HepG2 (cell line): ENCODE data around the gene RCC1. TPM values are rescaled to one million over a fixed set of nuclear protein-coding genes. Genes with fewer than 3 reads are reported as not detected.

Source experiments
- ATF3 ChIP-seq: sonication (generic); formaldehyde crosslinking; IDR thresholded peaks from 2 replicates; pipeline ENCODE4 v1.4.0; 2020; ENCODE audit warnings: missing genetic modification reagents
- CBX5 ChIP-seq: sonication (generic); formaldehyde crosslinking; IDR thresholded peaks from 2 replicates; pipeline ENCODE4 v1.4.0; 2020; ENCODE audit warnings: missing genetic modification reagents, borderline replicate concordance
- GATAD2A ChIP-seq: IDR thresholded peaks from 2 replicates; pipeline ENCODE4 v1.6.1; 2016
- HBP1 ChIP-seq: IDR thresholded peaks from 2 replicates; pipeline ENCODE4 v1.6.1; 2016; ENCODE audit warnings: low read depth, control low read depth
- IRF1 ChIP-seq: sonication (generic); formaldehyde crosslinking; IDR thresholded peaks from 2 replicates; pipeline ENCODE4 v1.4.0; 2020; ENCODE audit warnings: low read depth, mild to moderate bottlenecking, missing genetic modification reagents
- JUN ChIP-seq: sonication (generic); formaldehyde crosslinking; IDR thresholded peaks from 2 replicates; pipeline ENCODE4 v1.4.0; 2020; ENCODE audit warnings: mild to moderate bottlenecking, missing genetic modification reagents
- MYNN ChIP-seq: sonication (generic); formaldehyde crosslinking; IDR thresholded peaks from 2 replicates; pipeline ENCODE4 v1.4.0; 2020; ENCODE audit warnings: mild to moderate bottlenecking, low read depth, missing genetic modification reagents
- RERE ChIP-seq: IDR thresholded peaks from 2 replicates; pipeline ENCODE4 v1.6.1; 2016; ENCODE audit warnings: low read depth, missing genetic modification reagents, missing compliant biosample characterization
- SPEN ChIP-seq: sonication (generic); formaldehyde crosslinking; IDR thresholded peaks from 2 replicates; pipeline ENCODE4 v1.5.1; 2020; ENCODE audit warnings: low read depth, mild to moderate bottlenecking, missing genetic modification reagents
- TEF ChIP-seq: sonication (generic); formaldehyde crosslinking; IDR thresholded peaks from 2 replicates; pipeline ENCODE4 v1.5.0; 2020; ENCODE audit warnings: missing genetic modification reagents
- ZBTB20 ChIP-seq: sonication (generic); formaldehyde crosslinking; IDR thresholded peaks from 2 replicates; pipeline ENCODE4 v1.8.1; 2023; ENCODE audit warnings: missing genetic modification reagents, low read depth, mild to moderate bottlenecking, borderline replicate concordance
- ZC3H13 ChIP-seq: sonication (generic); formaldehyde crosslinking; IDR thresholded peaks from 2 replicates; pipeline ENCODE4 v1.8.1; 2023; ENCODE audit warnings: mild to moderate bottlenecking, missing genetic modification reagents, moderate library complexity
- ZNF496 ChIP-seq: sonication (generic); formaldehyde crosslinking; IDR thresholded peaks from 2 replicates; pipeline ENCODE4 v1.8.1; 2023; ENCODE audit warnings: mild to moderate bottlenecking, moderate library complexity, missing genetic modification reagents; ENCODE audit not compliant: insufficient replicate concordance
- ZNF513 ChIP-seq: sonication (generic); formaldehyde crosslinking; conservative IDR thresholded peaks from 2 replicates; pipeline ENCODE4 v1.5.0; 2020; ENCODE audit warnings: missing genetic modification reagents
- ZNF530 ChIP-seq: sonication (generic); formaldehyde crosslinking; IDR thresholded peaks from 2 replicates; pipeline ENCODE4 v1.5.0; 2020; ENCODE audit warnings: low read depth, mild to moderate bottlenecking, missing genetic modification reagents
- ZNF607 ChIP-seq: sonication (generic); formaldehyde crosslinking; IDR thresholded peaks from 2 replicates; pipeline ENCODE4 v1.5.1; 2020; ENCODE audit warnings: missing genetic modification reagents, mild to moderate bottlenecking, borderline replicate concordance
- ZNF720 ChIP-seq: sonication (generic); formaldehyde crosslinking; IDR thresholded peaks from 2 replicates; pipeline ENCODE4 v1.4.0; 2020; ENCODE audit warnings: missing genetic modification reagents
- ZNF761 ChIP-seq: sonication (generic); formaldehyde crosslinking; conservative IDR thresholded peaks from 2 replicates; pipeline ENCODE4 v1.4.0; 2020; ENCODE audit warnings: mild to moderate bottlenecking, missing genetic modification reagents
- ZNF775 ChIP-seq: sonication (generic); formaldehyde crosslinking; IDR thresholded peaks from 2 replicates; pipeline ENCODE4 v1.4.0; 2020; ENCODE audit warnings: missing genetic modification reagents, mild to moderate bottlenecking, moderate library complexity, borderline replicate concordance
- polyA plus RNA-seq, 8 experiments: library from polyadenylated mRNA; depleted of rRNA in 3 of 8; stranded (reverse) in 7 of 8; unstranded in 1 of 8; fragments of >200 nt; fragmentation: Illumina TruSeq in 4 of 8; extraction: Trizol in 4 of 8; gene quantifications; 2 replicates each; pipeline versions ENCODE4 v1.2.1 to v1.2.3, GENCODE V29; 2011 to 2016; ENCODE audit warnings: low read depth in 4 of 8, missing spikeins in 1 of 8, mixed read lengths in 1 of 8; ENCODE audit not compliant: insufficient read depth in 1 of 8
- total RNA-seq, 5 experiments: library from RNA; depleted of rRNA; stranded (reverse); fragments of >200 nt; fragmentation: Illumina TruSeq; extraction: Trizol; gene quantifications; 2 replicates each; pipeline ENCODE4 v1.2.3, GENCODE V29; 2016; ENCODE audit warnings: low read depth in 1 of 5

The RCC1 gene
- total and polyA plus RNA-seq, 2 of the 13 experiments (the other 11 are each of a cell fraction or from before 2014, with no cell fraction given) = 47.2 to 80.8 TPM

- peak; percentile 48 for TF ChIP-seq SPEN (CRISPR knock-in tag)
- TF ChIP-seq GATAD2A (CRISPR knock-in tag) = peak; percentile 66
- 0 out of 2 replicates have a peak, but pooled peaks have one; percentile 27 for TF ChIP-seq MYNN (CRISPR knock-in tag)
- no peak for TF ChIP-seq ZBTB20 (CRISPR knock-in tag)
- no peak for TF ChIP-seq ZNF720 (CRISPR knock-in tag)
- no peak for TF ChIP-seq IRF1
- 0 out of 2 replicates have a peak, but pooled peaks have one; percentile 4 for TF ChIP-seq ATF3
- TF ChIP-seq JUN (CRISPR knock-in tag) = no peak
- 0 out of 2 replicates have a peak, but pooled peaks have one; percentile 48 for TF ChIP-seq HBP1
- TF ChIP-seq ZNF530 = no peak
- TF ChIP-seq ZNF513 (CRISPR knock-in tag) = no peak
- TF ChIP-seq CBX5 = peak; percentile 45; the same call in 1 of the 2 replicates
- TF ChIP-seq ZNF775 (CRISPR knock-in tag) = no peak
- no peak for TF ChIP-seq TEF
- TF ChIP-seq ZNF607 (CRISPR knock-in tag) = no peak
- no peak for TF ChIP-seq ZNF496 (CRISPR knock-in tag)
- 0 out of 2 replicates have a peak, but pooled peaks have one; percentile 17 for TF ChIP-seq RERE (CRISPR knock-in tag)
- TF ChIP-seq ZNF761 (CRISPR knock-in tag) = no peak
- no peak for TF ChIP-seq ZC3H13 (CRISPR knock-in tag)
Observed at GRCh38 chr1:28518745-28519341, 13.0 kb downstream of the RCC1 start (continued).
